Measurements from ENCODE around the gene TNFRSF18. TPM values are rescaled to one million over a fixed set of nuclear protein-coding genes. Genes with fewer than 3 reads are reported as not detected.

The TNFRSF18 gene
- polyA plus RNA-seq, 1 experiment, result 0.40 TPM

DNA sequence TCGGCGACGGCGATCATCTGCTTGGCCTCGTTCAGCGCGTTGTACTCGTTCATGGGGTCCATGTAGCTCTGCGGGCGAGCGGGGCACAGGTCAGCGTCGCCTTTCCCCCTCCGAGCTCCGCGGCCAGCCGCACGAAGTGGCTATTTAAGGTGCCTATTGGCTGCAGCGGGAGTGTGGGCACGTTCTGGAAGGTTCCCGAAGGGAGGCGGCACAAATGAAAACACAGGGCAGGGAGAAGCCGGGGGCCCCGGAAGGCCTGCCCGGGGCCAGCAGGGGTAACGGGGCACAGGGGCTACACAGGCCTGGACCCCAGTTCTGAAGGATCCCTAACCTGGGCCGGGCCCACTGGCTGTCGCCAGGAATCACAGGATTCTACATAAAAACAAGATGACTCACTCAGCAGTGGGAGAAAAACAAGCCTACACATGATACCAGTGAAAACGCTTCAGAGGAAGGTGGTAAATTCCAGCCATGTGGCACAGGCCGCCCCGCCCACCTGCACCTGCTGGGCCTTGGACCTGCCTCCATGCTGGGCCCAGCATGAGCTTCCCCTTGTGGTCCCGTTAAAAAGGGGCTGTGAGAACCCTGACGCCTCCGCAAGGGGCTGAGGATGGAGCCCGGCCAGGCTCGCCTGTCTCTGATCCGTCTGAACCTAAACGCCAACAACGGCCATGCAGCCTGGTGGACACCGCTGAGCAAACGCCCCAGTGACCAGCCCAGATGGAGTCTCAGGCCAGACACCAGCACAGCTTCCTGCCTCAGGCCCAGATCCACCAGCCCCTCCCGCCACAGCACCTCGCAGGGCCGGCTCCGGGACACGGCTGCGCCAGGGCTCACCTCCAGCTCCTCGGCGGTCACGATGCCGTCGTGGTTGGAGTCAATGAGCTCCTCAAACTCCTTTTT is 11.5 kb upstream of the TNFRSF18 start:
- Histone ChIP-seq H3K36me3 (ENCODE audit: control insufficient read depth, insufficient read depth, low read length) (peaks cover 30% of the 10 kb centered on the region), H3K4me3 (ENCODE audit: low read depth, low read length) (no peak overlapping the region), H3K27me3 (ENCODE audit: control insufficient read depth, insufficient read depth, low read length) (no peaks in the 10 kb centered on the region)
- ChIA-PET CTCF (interaction anchor here (1.0 kb wide), 2 partner anchors 8 to 96 kb away, joined by 3 to 4 read pairs; no protein-coding TSS in a partner anchor), POLR2A (no interaction called here)
- TF ChIP-seq, protein P1, sequence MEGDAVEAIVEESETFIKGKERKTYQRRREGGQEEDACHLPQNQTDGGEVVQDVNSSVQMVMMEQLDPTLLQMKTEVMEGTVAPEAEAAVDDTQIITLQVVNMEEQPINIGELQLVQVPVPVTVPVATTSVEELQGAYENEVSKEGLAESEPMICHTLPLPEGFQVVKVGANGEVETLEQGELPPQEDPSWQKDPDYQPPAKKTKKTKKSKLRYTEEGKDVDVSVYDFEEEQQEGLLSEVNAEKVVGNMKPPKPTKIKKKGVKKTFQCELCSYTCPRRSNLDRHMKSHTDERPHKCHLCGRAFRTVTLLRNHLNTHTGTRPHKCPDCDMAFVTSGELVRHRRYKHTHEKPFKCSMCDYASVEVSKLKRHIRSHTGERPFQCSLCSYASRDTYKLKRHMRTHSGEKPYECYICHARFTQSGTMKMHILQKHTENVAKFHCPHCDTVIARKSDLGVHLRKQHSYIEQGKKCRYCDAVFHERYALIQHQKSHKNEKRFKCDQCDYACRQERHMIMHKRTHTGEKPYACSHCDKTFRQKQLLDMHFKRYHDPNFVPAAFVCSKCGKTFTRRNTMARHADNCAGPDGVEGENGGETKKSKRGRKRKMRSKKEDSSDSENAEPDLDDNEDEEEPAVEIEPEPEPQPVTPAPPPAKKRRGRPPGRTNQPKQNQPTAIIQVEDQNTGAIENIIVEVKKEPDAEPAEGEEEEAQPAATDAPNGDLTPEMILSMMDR (IDR thresholded peaks at IDR 0.05; ENCODE audit: insufficient read depth, low read depth, low read length), result no peak
- DNase-seq (ENCODE audit: low read depth), result no peak

GRCh38 chr1:1216770-1217620 is 10.6 kb upstream of the TNFRSF18 start:
- no peaks in the 10 kb centered on the region for H3K27me3 ChIP-seq (ENCODE audit: control insufficient read depth, insufficient read depth, low read length)
- no peak overlapping the region for H3K4me3 ChIP-seq (ENCODE audit: low read depth, low read length)
- CTCF ChIA-PET, result interaction anchor here (1.0 kb wide), 1 partner anchor 9 kb away, joined by 3 read pairs; no protein-coding TSS in a partner anchor
- POLR2A ChIA-PET, result no interaction called here
- DNase-seq (ENCODE audit: low read depth), result no peak
- TF ChIP-seq, protein P1 (IDR thresholded peaks at IDR 0.05; ENCODE audit: insufficient read depth, low read depth, low read length), result no peak
- peaks cover 22% of the 10 kb centered on the region for H3K36me3 ChIP-seq (ENCODE audit: control insufficient read depth, insufficient read depth, low read length)

GRCh38 chr1:1215881-1216605 is 9.7 kb upstream of the TNFRSF18 start:
- peaks cover 21% of the 10 kb centered on the region for H3K36me3 ChIP-seq (ENCODE audit: control insufficient read depth, insufficient read depth, low read length)
- CTCF ChIA-PET, result interaction anchor here (1.8 kb wide), 1 partner anchor 94 kb away, joined by 7 read pairs; no protein-coding TSS in a partner anchor
- POLR2A ChIA-PET, result no interaction called here
- no peaks in the 10 kb centered on the region for H3K27me3 ChIP-seq (ENCODE audit: control insufficient read depth, insufficient read depth, low read length)
- TF ChIP-seq, protein P1 (IDR thresholded peaks at IDR 0.05; ENCODE audit: insufficient read depth, low read depth, low read length), result no peak
- H3K4me3 ChIP-seq (ENCODE audit: low read depth, low read length), result no peak overlapping the region
- no peak for DNase-seq (ENCODE audit: low read depth)

GRCh38 chr1:1215080-1215676 is 8.8 kb upstream of the TNFRSF18 start:
- CTCF ChIA-PET, result interaction anchor here (1.8 kb wide), 1 partner anchor 93 kb away, joined by 7 read pairs; no protein-coding TSS in a partner anchor
- POLR2A ChIA-PET, result no interaction called here

More at GRCh38 chr1:1215080-1215676, 8.8 kb upstream of the TNFRSF18 start:
- TF ChIP-seq, protein P1 (IDR thresholded peaks at IDR 0.05; ENCODE audit: insufficient read depth, low read depth, low read length), result no peak
- Histone ChIP-seq H3K27me3 (ENCODE audit: control insufficient read depth, insufficient read depth, low read length) (no peaks in the 10 kb centered on the region), H3K4me3 (ENCODE audit: low read depth, low read length) (no peak overlapping the region), H3K36me3 (ENCODE audit: control insufficient read depth, insufficient read depth, low read length) (peaks cover 18% of the 10 kb centered on the region)
- DNase-seq (ENCODE audit: low read depth), result no peak
